Measurements from ENCODE around the gene ZBTB1. TPM values are rescaled to one million over a fixed set of nuclear protein-coding genes. Genes with fewer than 3 reads are reported as not detected.

Gene ZBTB1
- total and polyA plus RNA-seq, 2 experiments from 2014 or later: 28.5 to 31.4 TPM

GRCh38 chr14:64496764-64497163, 7.8 kb upstream of the ZBTB1 start:
- no peak overlapping the region for H3K27ac ChIP-seq
- peaks cover 10% of the 10 kb centered on the region for H3K36me3 ChIP-seq
- H3K4me3 ChIP-seq: no peak overlapping the region
- no peak for DNase-seq (ENCODE audit: low read depth in 1 of 2, low spot score in 1 of 2)
- H3K9me3 ChIP-seq (ENCODE audit: low read depth): no peaks in the 10 kb centered on the region
- no peaks in the 10 kb centered on the region for H3K27me3 ChIP-seq
- H3K4me1 ChIP-seq (ENCODE audit: low read depth): peaks cover 7% of the 10 kb centered on the region
- TF ChIP-seq CTCF (IDR thresholded peaks at IDR 0.05; ENCODE audit: low read depth, low read length): no peak

GRCh38 chr14:64500088-64500487, 4.5 kb upstream of the ZBTB1 start:
- Histone ChIP-seq H3K27ac (no peak overlapping the region), H3K36me3 (peaks cover 10% of the 10 kb centered on the region), H3K27me3 (no peaks in the 10 kb centered on the region), H3K4me1 (ENCODE audit: low read depth) (peaks cover 17% of the 10 kb centered on the region), H3K4me3 (no peak overlapping the region), H3K9me3 (ENCODE audit: low read depth) (no peaks in the 10 kb centered on the region)
- no peak for DNase-seq (ENCODE audit: low read depth in 1 of 2, low spot score in 1 of 2)
- TF ChIP-seq CTCF (IDR thresholded peaks at IDR 0.05; ENCODE audit: low read depth, low read length): no peak

- Histone ChIP-seq H3K4me3 (no peak overlapping the region), H3K27ac (no peak overlapping the region), H3K9me3 (ENCODE audit: low read depth) (no peaks in the 10 kb centered on the region), H3K4me1 (ENCODE audit: low read depth) (peaks cover 20% of the 10 kb centered on the region), H3K27me3 (no peaks in the 10 kb centered on the region), H3K36me3 (peaks cover 10% of the 10 kb centered on the region)
- DNase-seq (ENCODE audit: low read depth in 1 of 2, low spot score in 1 of 2): peak in 1 of 2 donors; percentile 88
- TF ChIP-seq CTCF (IDR thresholded peaks at IDR 0.05; ENCODE audit: low read depth, low read length): peak; percentile 24
Observed at GRCh38 chr14:64501411-64502171, 3.0 kb upstream of the ZBTB1 start.

- Histone ChIP-seq H3K27me3 (no peaks in the 10 kb centered on the region), H3K4me3 (peak overlapping the region; percentile 65), H3K9me3 (ENCODE audit: low read depth) (no peaks in the 10 kb centered on the region), H3K27ac (peak overlapping the region; percentile 98), H3K4me1 (ENCODE audit: low read depth) (peaks cover 29% of the 10 kb centered on the region), H3K36me3 (peaks cover 5% of the 10 kb centered on the region)
- no peak for DNase-seq (ENCODE audit: low read depth in 1 of 2, low spot score in 1 of 2)
- TF ChIP-seq CTCF (IDR thresholded peaks at IDR 0.05; ENCODE audit: low read depth, low read length): no peak
Observed at GRCh38 chr14:64502456-64502855, 2.1 kb upstream of the ZBTB1 start.

GRCh38 chr14:64502887-64503433, 1.6 kb upstream of the ZBTB1 start:
- no peaks in the 10 kb centered on the region for H3K27me3 ChIP-seq
- H3K27ac ChIP-seq: peak overlapping the region; percentile 98
- H3K36me3 ChIP-seq: no peaks in the 10 kb centered on the region
- peak overlapping the region; percentile 65 for H3K4me3 ChIP-seq
- DNase-seq (ENCODE audit: low read depth in 1 of 2, low spot score in 1 of 2): peak; percentile 29 to 30
- peaks cover 29% of the 10 kb centered on the region for H3K4me1 ChIP-seq (ENCODE audit: low read depth)
- no peaks in the 10 kb centered on the region for H3K9me3 ChIP-seq (ENCODE audit: low read depth)
- TF ChIP-seq CTCF (IDR thresholded peaks at IDR 0.05; ENCODE audit: low read depth, low read length): no peak

Measured in cardiac muscle cell (in vitro differentiated cells and primary cell).